Posterior vena cava (tissue), 2 donors: ENCODE data around the gene CD96. TPM values are rescaled to one million over a fixed set of nuclear protein-coding genes. Genes with fewer than 3 reads are reported as not detected.
"Not testable (repeated sequence)": the region's sequence is repeated elsewhere in the genome, so short reads cannot be mapped to it uniquely, and the experiment has no call there.

ENCODE experiments used
- DNase-seq: peaks from one replicate; pipeline ENCODE4 v3.0.0-alpha.2; 2020; ENCODE audit warnings: low spot score
- intact Hi-C, 2 donors: fragments of 100-400 bp; cut with DNase I; formaldehyde crosslinking; loops; one replicate each; pipeline versions ENCODE4 v1.14.1 to v1.14.2; 2022 to 2023
- total RNA-seq, 2 donors: library from RNA; stranded (reverse); fragmentation: NEBNext Ultra II Directional; extraction: Animal tissue kit (Norgen Biotek cat#: 25700); gene quantifications; one replicate each; pipeline ENCODE4 v1.2.1, GENCODE V29; 2021
- donor health status: DM: yes; HTN: yes; CAD: no.
- donor health status: DM: yes; HTN: yes; CAD: no.

Gene CD96
- total RNA-seq, 2 donors from 2014 or later, result 1.1 to 2.5 TPM

GRCh38 chr3:111615880-111616279, 73.9 kb downstream of the CD96 start:
- intact Hi-C loops, result no loop called here

GRCh38 chr3:111616417-111617105, 74.6 kb downstream of the CD96 start:
- DNase-seq, result no peak
- intact Hi-C loops, result no loop called here

More at GRCh38 chr3:111615880-111616279, 73.9 kb downstream of the CD96 start:
- no peak for DNase-seq

- intact Hi-C loops, result no loop called here
- DNase-seq, result no peak
These were observed 75.4 kb downstream of the CD96 start for GRCh38 chr3:111617406-111617805.

GRCh38 chr3:111617912-111618601, 76.1 kb downstream of the CD96 start:
- intact Hi-C loops, result no loop called here
- no peak for DNase-seq

GRCh38 chr3:111618945-111619344, 76.9 kb downstream of the CD96 start:
- DNase-seq, result no peak

GRCh38 chr3:111619833-111620232, 77.8 kb downstream of the CD96 start:
- intact Hi-C loops, result no loop called here
- DNase-seq, result no peak

More at GRCh38 chr3:111618945-111619344, 76.9 kb downstream of the CD96 start:
- intact Hi-C loops, result no loop called here

- DNase-seq, result no peak
- intact Hi-C loops, result no loop called here
These were observed 79.5 kb downstream of the CD96 start for GRCh38 chr3:111621535-111621934.

GRCh38 chr3:111627092-111627491, 85.1 kb downstream of the CD96 start:
- intact Hi-C loops, result loop anchor here in 1 of 2 donors (5.0 kb wide), 1 partner anchor 1495 kb away; no protein-coding TSS in a partner anchor
- no peak for DNase-seq

- not testable (repeated sequence) for DNase-seq
- intact Hi-C loops, result loop anchor here in 1 of 2 donors (5.0 kb wide), 1 partner anchor 1497 kb away; no protein-coding TSS in a partner anchor
These were observed 87.0 kb downstream of the CD96 start for GRCh38 chr3:111629018-111629417.

GRCh38 chr3:111630638-111631037, 88.6 kb downstream of the CD96 start:
- intact Hi-C loops, result not testable (repeated sequence)

GRCh38 chr3:111635403-111635802, 93.4 kb downstream of the CD96 start:
- intact Hi-C loops, result no loop called here
- DNase-seq, result no peak

More at GRCh38 chr3:111630638-111631037, 88.6 kb downstream of the CD96 start:
- not testable (repeated sequence) for DNase-seq

- DNase-seq, result no peak
- intact Hi-C loops, result no loop called here
These were observed 94.4 kb downstream of the CD96 start for GRCh38 chr3:111636366-111636885.

GRCh38 chr3:111639316-111639715, 97.3 kb downstream of the CD96 start:
- intact Hi-C loops, result no loop called here
- no peak for DNase-seq

- intact Hi-C loops, result no loop called here
These were observed 107.1 kb downstream of the CD96 start for GRCh38 chr3:111648991-111649579.

GRCh38 chr3:111650378-111651275, 108.6 kb downstream of the CD96 start:
- DNase-seq, result no peak
- intact Hi-C loops, result no loop called here

More at GRCh38 chr3:111648991-111649579, 107.1 kb downstream of the CD96 start:
- no peak for DNase-seq

- intact Hi-C loops, result no loop called here
- no peak for DNase-seq
These were observed 110.6 kb downstream of the CD96 start for GRCh38 chr3:111652492-111653180.

- intact Hi-C loops, result no loop called here
- no peak for DNase-seq
These were observed 111.8 kb downstream of the CD96 start for GRCh38 chr3:111653766-111654165.

GRCh38 chr3:111662012-111662411, 120.0 kb downstream of the CD96 start:
- DNase-seq, result no peak
- intact Hi-C loops, result no loop called here
